ENCODE results near the gene ZP4.

DNA sequence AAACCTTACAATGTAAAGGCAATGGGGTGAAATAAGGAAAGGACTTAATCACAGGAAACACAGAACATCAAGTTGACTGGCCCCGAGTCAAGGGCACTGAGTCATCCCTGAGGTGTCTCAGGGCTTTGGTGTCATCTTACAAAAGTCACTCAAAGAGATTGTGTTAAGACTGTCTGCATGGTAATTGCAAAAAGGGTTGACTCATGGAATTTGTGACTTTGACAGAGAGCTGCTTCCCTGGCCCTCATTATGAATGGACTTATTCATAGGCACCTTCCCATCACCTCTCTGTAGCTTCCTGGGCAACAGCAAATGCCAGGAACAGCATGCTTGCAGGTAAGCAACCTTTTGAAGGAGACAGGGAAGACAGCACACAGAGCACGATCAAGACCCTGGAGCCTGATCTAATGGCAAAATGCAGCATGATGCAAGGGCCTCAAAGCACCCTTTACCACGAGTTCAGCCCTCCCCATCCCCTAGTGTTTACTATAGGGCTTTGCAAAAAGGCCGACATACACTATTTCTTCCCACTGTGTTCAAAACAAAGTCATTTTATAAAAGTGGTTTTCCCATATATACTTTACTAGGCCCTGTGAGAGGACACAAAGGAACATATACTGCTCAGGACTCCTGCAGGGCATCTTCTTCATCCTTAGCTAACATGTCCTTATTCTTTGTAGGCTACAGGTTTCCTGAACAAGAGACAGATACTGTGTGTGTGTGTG lies 17.1 kb downstream of the ZP4 start:
- TF ChIP-seq, protein P1, sequence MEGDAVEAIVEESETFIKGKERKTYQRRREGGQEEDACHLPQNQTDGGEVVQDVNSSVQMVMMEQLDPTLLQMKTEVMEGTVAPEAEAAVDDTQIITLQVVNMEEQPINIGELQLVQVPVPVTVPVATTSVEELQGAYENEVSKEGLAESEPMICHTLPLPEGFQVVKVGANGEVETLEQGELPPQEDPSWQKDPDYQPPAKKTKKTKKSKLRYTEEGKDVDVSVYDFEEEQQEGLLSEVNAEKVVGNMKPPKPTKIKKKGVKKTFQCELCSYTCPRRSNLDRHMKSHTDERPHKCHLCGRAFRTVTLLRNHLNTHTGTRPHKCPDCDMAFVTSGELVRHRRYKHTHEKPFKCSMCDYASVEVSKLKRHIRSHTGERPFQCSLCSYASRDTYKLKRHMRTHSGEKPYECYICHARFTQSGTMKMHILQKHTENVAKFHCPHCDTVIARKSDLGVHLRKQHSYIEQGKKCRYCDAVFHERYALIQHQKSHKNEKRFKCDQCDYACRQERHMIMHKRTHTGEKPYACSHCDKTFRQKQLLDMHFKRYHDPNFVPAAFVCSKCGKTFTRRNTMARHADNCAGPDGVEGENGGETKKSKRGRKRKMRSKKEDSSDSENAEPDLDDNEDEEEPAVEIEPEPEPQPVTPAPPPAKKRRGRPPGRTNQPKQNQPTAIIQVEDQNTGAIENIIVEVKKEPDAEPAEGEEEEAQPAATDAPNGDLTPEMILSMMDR (conservative IDR thresholded peaks at IDR 0.05; ENCODE audit: low read depth, low read length) = no peak
- TF ChIP-seq EZH2 (IDR thresholded peaks at IDR 0.05; ENCODE audit: low read length, unreplicated experiment) (no peak), EZH2phosphoT487 (IDR thresholded peaks at IDR 0.05; ENCODE audit: borderline replicate concordance, low read length) (no peak)
